Heart left ventricle (tissue), 13 donors: ENCODE data around the gene ZFAND4.
"Not testable (repeated sequence)": the region's sequence is repeated elsewhere in the genome, so short reads cannot be mapped to it uniquely, and the experiment has no call there.

Source experiments
- POLR2A ChIP-seq, 2 donors: fragments of 450-650 bp; IDR thresholded peaks; one replicate each; pipeline ENCODE4 v1.6.1; 2017; ENCODE audit warnings: antibody characterized with exemption in 2 of 2, mild to moderate bottlenecking in 2 of 2, moderate library complexity in 2 of 2
- TF ChIP-seq, protein P1 (sequence below), 12 donors: fragments of 200-600 bp; sonication (generic) in 4 of 12; IDR thresholded peaks; one replicate each; pipeline versions ENCODE4 v1.5.0 to v1.8.0; 2018 to 2022; ENCODE audit warnings: antibody characterized with exemption in 12 of 12, mild to moderate bottlenecking in 5 of 12
- donor health status: ischemic (EF 13 %, LVEDD 7.1; RV severe dilation, severe dysfunction).
- donor health status: DM: no; HTN: yes; CAD: no.
- donor health status: DM: no; HTN: no; CAD: no.
- donor health status: ischemic (EF 25% LVEDD 6.9; RV normal size, moderate dysfunction).
- donor health status: ischemic (EF 25% LVEDD 5.7; RV mildly dilated, moderate dysfunction).
- donor health status: ischemic (EF 35%, LVEDD 5.7; RV mildly dilated, moderate dysfunction).
- donor health status: nonischemic (EF 11% LVEDD 7.7; RV severe dilation, severe dysfunction).
- donor health status: DM: yes; HTN: yes; CAD: no.
- donor health status: PGD.
- donor health status: ischemic (EF 29% LVEDD 5.4; RV normal size, mild dysfunction).
- donor health status: nonischemic (EF 23%, LVEDD 6.1; RV moderate dilation, normal function).

DNA sequence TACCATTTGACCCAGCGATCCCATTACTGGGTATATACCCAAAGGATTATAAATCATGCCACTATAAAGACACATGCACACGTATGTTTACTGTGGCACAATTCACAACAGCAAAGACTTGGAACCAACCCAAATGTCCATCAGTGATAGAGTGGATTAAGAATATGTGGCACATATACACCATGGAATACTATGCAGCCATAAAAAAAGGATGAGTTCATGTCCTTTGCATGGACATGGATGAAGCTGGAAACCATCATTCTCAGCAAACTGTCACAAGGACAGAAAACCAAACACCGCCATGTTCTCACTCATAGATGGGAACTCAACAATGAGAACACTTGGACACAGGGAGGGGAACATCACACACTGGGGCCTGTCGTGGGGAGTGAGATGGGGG, 1.3 kb downstream of the ZFAND4 start:
- TF ChIP-seq, protein P1, sequence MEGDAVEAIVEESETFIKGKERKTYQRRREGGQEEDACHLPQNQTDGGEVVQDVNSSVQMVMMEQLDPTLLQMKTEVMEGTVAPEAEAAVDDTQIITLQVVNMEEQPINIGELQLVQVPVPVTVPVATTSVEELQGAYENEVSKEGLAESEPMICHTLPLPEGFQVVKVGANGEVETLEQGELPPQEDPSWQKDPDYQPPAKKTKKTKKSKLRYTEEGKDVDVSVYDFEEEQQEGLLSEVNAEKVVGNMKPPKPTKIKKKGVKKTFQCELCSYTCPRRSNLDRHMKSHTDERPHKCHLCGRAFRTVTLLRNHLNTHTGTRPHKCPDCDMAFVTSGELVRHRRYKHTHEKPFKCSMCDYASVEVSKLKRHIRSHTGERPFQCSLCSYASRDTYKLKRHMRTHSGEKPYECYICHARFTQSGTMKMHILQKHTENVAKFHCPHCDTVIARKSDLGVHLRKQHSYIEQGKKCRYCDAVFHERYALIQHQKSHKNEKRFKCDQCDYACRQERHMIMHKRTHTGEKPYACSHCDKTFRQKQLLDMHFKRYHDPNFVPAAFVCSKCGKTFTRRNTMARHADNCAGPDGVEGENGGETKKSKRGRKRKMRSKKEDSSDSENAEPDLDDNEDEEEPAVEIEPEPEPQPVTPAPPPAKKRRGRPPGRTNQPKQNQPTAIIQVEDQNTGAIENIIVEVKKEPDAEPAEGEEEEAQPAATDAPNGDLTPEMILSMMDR (IDR thresholded peaks at IDR 0.05): not testable (repeated sequence)
- not testable (repeated sequence) for TF ChIP-seq POLR2A (IDR thresholded peaks at IDR 0.05)
